ENCODE measurements around the gene UNC119. TPM values are rescaled to one million over a fixed set of nuclear protein-coding genes. Genes with fewer than 3 reads are reported as not detected.

UNC119 gene
- total RNA-seq, 2 donors from 2014 or later: 31.4 to 39.8 TPM

GRCh38 chr17:28563475-28563874 is 11.1 kb upstream of the UNC119 start:
- H3K36me3 ChIP-seq: peaks cover 12% of the 10 kb centered on the region

GRCh38 chr17:28555022-28555421 is 2.6 kb upstream of the UNC119 start:
- H3K4me3 ChIP-seq: no peak overlapping the region
- intact Hi-C loops (cut with DNase I): no loop called here
- H3K9me3 ChIP-seq: no peaks in the 10 kb centered on the region
- H3K9ac ChIP-seq (ENCODE audit: low read depth in 2 of 2, low read length in 2 of 2): no peak overlapping the region
- peaks cover 6% of the 10 kb centered on the region for H3K36me3 ChIP-seq
- H3K27me3 ChIP-seq: no peaks in the 10 kb centered on the region
- no peak for DNase-seq
- TF ChIP-seq CTCF (IDR thresholded peaks at IDR 0.05): no peak
- no peaks in the 10 kb centered on the region for H3K4me1 ChIP-seq
- no peak overlapping the region for H3K27ac ChIP-seq

More at GRCh38 chr17:28563475-28563874, 11.1 kb upstream of the UNC119 start:
- intact Hi-C loops (cut with DNase I): no loop called here
- DNase-seq: no peak
- H3K4me3 ChIP-seq: no peak overlapping the region
- no peaks in the 10 kb centered on the region for H3K9me3 ChIP-seq
- TF ChIP-seq CTCF (IDR thresholded peaks at IDR 0.05): no peak
- H3K9ac ChIP-seq (ENCODE audit: low read depth in 2 of 2, low read length in 2 of 2): no peak overlapping the region
- no peak overlapping the region for H3K27ac ChIP-seq
- H3K27me3 ChIP-seq: no peaks in the 10 kb centered on the region
- H3K4me1 ChIP-seq: no peaks in the 10 kb centered on the region

GRCh38 chr17:28554565-28554964 is 2.1 kb upstream of the UNC119 start:
- no peak overlapping the region for H3K27ac ChIP-seq
- H3K36me3 ChIP-seq: peaks cover 2% of the 10 kb centered on the region
- TF ChIP-seq CTCF (IDR thresholded peaks at IDR 0.05): no peak
- no peaks in the 10 kb centered on the region for H3K9me3 ChIP-seq
- no peak overlapping the region for H3K4me3 ChIP-seq
- no peaks in the 10 kb centered on the region for H3K27me3 ChIP-seq
- H3K4me1 ChIP-seq: no peaks in the 10 kb centered on the region
- intact Hi-C loops (cut with DNase I): no loop called here
- H3K9ac ChIP-seq (ENCODE audit: low read depth in 2 of 2, low read length in 2 of 2): no peak overlapping the region
- DNase-seq: no peak

- Histone ChIP-seq H3K27ac (no peak overlapping the region), H3K27me3 (no peaks in the 10 kb centered on the region), H3K4me1 (no peaks in the 10 kb centered on the region), H3K36me3 (no peaks in the 10 kb centered on the region), H3K9ac (ENCODE audit: low read depth in 2 of 2, low read length in 2 of 2) (no peak overlapping the region), H3K9me3 (no peaks in the 10 kb centered on the region), H3K4me3 (no peak overlapping the region)
- intact Hi-C loops (cut with DNase I): no loop called here
- no peak for TF ChIP-seq CTCF (IDR thresholded peaks at IDR 0.05)
- no peak for DNase-seq
These were observed 629 bp upstream of the UNC119 start for GRCh38 chr17:28553000-28553505.

- intact Hi-C loops (cut with DNase I): no loop called here
- Histone ChIP-seq H3K27me3 (no peaks in the 10 kb centered on the region), H3K9me3 (no peaks in the 10 kb centered on the region), H3K4me1 (no peaks in the 10 kb centered on the region), H3K36me3 (no peaks in the 10 kb centered on the region), H3K9ac (ENCODE audit: low read depth in 2 of 2, low read length in 2 of 2) (peak overlapping the region; percentile 46 to 62), H3K4me3 (peak overlapping the region; percentile 96), H3K27ac (peak overlapping the region; percentile 67)
- DNase-seq: no peak
- TF ChIP-seq CTCF (IDR thresholded peaks at IDR 0.05): no peak
These were observed 826 bp downstream of the UNC119 start for GRCh38 chr17:28551421-28552175.

Data from colonic mucosa (tissue), 4 donors.